HUES48 (cell line): ENCODE results near the gene BMP7.

Experiments used
- H3K27ac ChIP-seq: one replicate; pipeline ENCODE4 v1.7.0; 2013; ENCODE audit warnings: low read depth, low read length, inconsistent platforms
- H3K27me3 ChIP-seq: 2 replicates; pipeline ENCODE4 v1.6.1; 2013; ENCODE audit warnings: mild to moderate bottlenecking, low read length; ENCODE audit not compliant: control insufficient read depth, insufficient read depth
- H3K36me3 ChIP-seq: 2 replicates; pipeline ENCODE4 v1.6.1; 2013; ENCODE audit warnings: low read length; ENCODE audit not compliant: control insufficient read depth, insufficient read depth
- H3K4me1 ChIP-seq: 2 replicates; pipeline ENCODE4 v1.6.1; 2013; ENCODE audit warnings: mild to moderate bottlenecking, low read length; ENCODE audit not compliant: control insufficient read depth, insufficient read depth
- H3K4me3 ChIP-seq: 2 replicates; pipeline ENCODE4 v1.5.1; 2013; ENCODE audit warnings: mild to moderate bottlenecking, low read depth, low read length
- H3K9ac ChIP-seq: 2 replicates; pipeline ENCODE4 v1.6.1; 2013; ENCODE audit warnings: mild to moderate bottlenecking, low read depth, low read length, moderate library complexity
- H3K9me3 ChIP-seq: 2 replicates; pipeline ENCODE4 v1.6.1; 2013; ENCODE audit warnings: low read length; ENCODE audit not compliant: control insufficient read depth, insufficient read depth

Gene BMP7

GRCh38 chr20:57301026-57301425 is 34.6 kb upstream of the BMP7 start:
- Histone ChIP-seq H3K4me3 (no peak overlapping the region), H3K36me3 (no peaks in the 10 kb centered on the region), H3K9ac (no peak overlapping the region), H3K9me3 (no peaks in the 10 kb centered on the region), H3K27me3 (peaks cover 3% of the 10 kb centered on the region; the same call in 1 of the 2 replicates), H3K4me1 (no peaks in the 10 kb centered on the region), H3K27ac (no peak overlapping the region)

DNA sequence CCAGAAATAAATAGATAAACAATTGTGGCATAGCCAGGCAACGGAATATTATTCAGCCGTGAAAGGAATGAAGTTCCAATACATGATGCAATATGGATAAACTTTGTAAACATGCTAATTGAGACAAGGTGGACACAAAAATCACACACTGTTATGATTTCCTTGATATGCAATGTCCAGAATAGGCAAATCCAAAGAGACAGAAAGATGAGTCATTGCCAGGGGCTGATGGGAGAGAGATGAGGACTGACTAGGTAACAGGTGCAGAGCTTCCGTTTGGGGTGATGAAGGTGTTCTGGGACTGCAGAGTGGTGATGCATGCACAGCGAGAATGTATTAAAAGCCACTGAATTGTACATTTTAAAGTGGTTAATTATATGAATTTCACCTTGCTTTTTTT is 32.0 kb upstream of the BMP7 start:
- Histone ChIP-seq H3K4me3 (no peak overlapping the region), H3K36me3 (no peaks in the 10 kb centered on the region), H3K27ac (no peak overlapping the region), H3K9me3 (no peaks in the 10 kb centered on the region), H3K4me1 (no peaks in the 10 kb centered on the region), H3K9ac (no peak overlapping the region), H3K27me3 (peaks cover 3% of the 10 kb centered on the region; the same call in 1 of the 2 replicates)

GRCh38 chr20:57294550-57294949 is 28.1 kb upstream of the BMP7 start:
- no peaks in the 10 kb centered on the region for H3K27me3 ChIP-seq
- no peak overlapping the region for H3K4me3 ChIP-seq
- no peak overlapping the region for H3K27ac ChIP-seq
- no peaks in the 10 kb centered on the region for H3K9me3 ChIP-seq
- H3K9ac ChIP-seq, result no peak overlapping the region
- H3K4me1 ChIP-seq, result peaks cover 2% of the 10 kb centered on the region; the same call in 1 of the 2 replicates
- no peaks in the 10 kb centered on the region for H3K36me3 ChIP-seq

GRCh38 chr20:57293995-57294394 is 27.6 kb upstream of the BMP7 start:
- Histone ChIP-seq H3K27ac (no peak overlapping the region), H3K36me3 (no peaks in the 10 kb centered on the region), H3K4me1 (peaks cover 6% of the 10 kb centered on the region; the same call in 1 of the 2 replicates), H3K27me3 (no peaks in the 10 kb centered on the region), H3K9ac (no peak overlapping the region), H3K4me3 (no peak overlapping the region), H3K9me3 (no peaks in the 10 kb centered on the region)

GRCh38 chr20:57292611-57293010 is 26.2 kb upstream of the BMP7 start:
- Histone ChIP-seq H3K9me3 (no peaks in the 10 kb centered on the region), H3K4me1 (peaks cover 10% of the 10 kb centered on the region; the same call in 1 of the 2 replicates), H3K9ac (no peak overlapping the region), H3K27me3 (no peaks in the 10 kb centered on the region), H3K36me3 (no peaks in the 10 kb centered on the region), H3K27ac (no peak overlapping the region), H3K4me3 (no peak overlapping the region)

GRCh38 chr20:57291694-57292093 is 25.3 kb upstream of the BMP7 start:
- peaks cover 10% of the 10 kb centered on the region; the same call in 1 of the 2 replicates for H3K4me1 ChIP-seq
- no peaks in the 10 kb centered on the region for H3K27me3 ChIP-seq
- no peaks in the 10 kb centered on the region for H3K9me3 ChIP-seq
- no peaks in the 10 kb centered on the region for H3K36me3 ChIP-seq
- no peak overlapping the region for H3K27ac ChIP-seq
- H3K9ac ChIP-seq, result no peak overlapping the region
- H3K4me3 ChIP-seq, result no peak overlapping the region

DNA sequence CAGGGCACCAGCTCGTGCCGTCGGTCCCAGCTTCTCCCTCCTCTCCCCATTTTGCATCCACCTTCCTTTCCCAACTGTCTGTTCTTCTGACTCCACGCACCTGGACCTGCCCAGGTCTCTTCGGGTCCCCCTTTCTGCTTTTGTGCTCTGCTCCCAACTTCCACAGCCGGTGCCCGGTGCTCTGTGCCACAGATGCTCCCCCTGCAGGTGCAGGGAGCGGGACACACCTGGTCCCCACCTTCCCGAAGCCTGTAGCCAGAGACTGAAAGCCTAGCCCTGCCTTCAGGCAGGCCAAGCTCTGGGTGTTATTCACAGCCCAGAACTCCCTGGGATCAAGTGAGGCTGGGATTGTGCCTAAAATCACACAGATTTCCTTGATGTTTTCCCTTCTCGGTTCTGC is 24.6 kb upstream of the BMP7 start:
- no peak overlapping the region for H3K27ac ChIP-seq
- H3K9ac ChIP-seq, result no peak overlapping the region
- H3K36me3 ChIP-seq, result no peaks in the 10 kb centered on the region
- no peak overlapping the region for H3K4me3 ChIP-seq
- H3K4me1 ChIP-seq, result peaks cover 10% of the 10 kb centered on the region; the same call in 1 of the 2 replicates
- no peaks in the 10 kb centered on the region for H3K9me3 ChIP-seq
- H3K27me3 ChIP-seq, result no peaks in the 10 kb centered on the region

DNA sequence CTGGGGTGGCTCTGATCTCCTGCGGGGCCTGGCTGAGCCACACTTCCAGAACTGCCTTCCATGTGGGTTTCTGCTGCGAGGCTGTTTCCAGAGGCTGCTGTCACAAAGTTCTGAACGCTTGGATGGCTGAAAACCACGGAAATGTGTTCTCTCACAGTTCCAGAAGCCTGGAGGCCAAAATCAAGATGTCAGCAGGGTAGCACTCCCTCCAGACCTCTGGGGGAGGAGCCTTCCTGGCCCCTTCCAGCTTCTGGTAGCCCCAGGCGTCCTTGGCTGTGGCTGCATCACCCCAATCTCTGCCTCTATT is 23.7 kb upstream of the BMP7 start:
- H3K4me1 ChIP-seq, result peaks cover 10% of the 10 kb centered on the region; the same call in 1 of the 2 replicates

DNA sequence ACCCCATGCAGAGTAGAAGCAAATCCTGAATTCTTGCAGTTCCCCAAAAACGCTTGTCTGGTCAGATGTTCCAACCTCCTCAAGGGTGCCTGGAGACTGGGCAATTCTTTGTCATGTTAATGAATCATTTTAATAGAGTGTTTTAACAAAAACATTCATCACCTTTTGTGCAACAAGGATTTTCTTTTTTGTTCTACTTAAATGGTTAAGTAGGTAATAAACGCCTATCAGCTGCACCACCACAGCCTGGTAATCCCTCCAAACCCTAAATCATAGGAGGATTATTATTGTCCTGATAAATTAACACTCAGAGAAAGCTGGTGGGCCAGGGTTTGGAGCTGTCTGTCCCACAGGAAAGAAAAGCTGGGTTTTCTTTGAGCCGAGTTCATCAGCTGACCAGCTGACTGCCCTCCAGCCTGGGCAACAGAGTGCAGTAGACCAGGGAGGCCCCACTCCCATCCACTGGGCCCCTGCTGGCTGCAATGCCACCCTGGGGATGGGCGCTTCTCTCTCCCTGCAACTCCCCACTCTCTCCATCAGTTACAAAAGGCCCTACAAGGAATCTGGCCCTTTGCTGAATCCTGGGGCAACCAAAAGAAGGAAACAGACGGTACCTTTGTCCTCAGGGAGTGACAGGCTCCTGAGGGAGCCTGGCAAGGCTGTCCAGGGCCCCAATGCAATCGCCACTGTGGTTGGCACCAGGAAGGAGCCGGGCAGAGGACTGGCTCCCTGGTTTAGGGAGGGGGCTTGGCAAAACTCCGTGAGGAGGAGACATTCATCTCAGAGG is 23.1 kb upstream of the BMP7 start:
- no peaks in the 10 kb centered on the region for H3K9me3 ChIP-seq
- H3K4me1 ChIP-seq, result peaks cover 10% of the 10 kb centered on the region; the same call in 1 of the 2 replicates
- H3K27ac ChIP-seq, result no peak overlapping the region
- H3K4me3 ChIP-seq, result no peak overlapping the region
- no peaks in the 10 kb centered on the region; the same call in 1 of the 2 replicates for H3K27me3 ChIP-seq
- no peak overlapping the region for H3K9ac ChIP-seq
- no peaks in the 10 kb centered on the region for H3K36me3 ChIP-seq

More for the DNA sequence above, 23.7 kb upstream of the BMP7 start:
- no peak overlapping the region for H3K27ac ChIP-seq
- no peaks in the 10 kb centered on the region for H3K27me3 ChIP-seq
- no peak overlapping the region for H3K9ac ChIP-seq
- H3K9me3 ChIP-seq, result no peaks in the 10 kb centered on the region
- no peak overlapping the region for H3K4me3 ChIP-seq
- H3K36me3 ChIP-seq, result no peaks in the 10 kb centered on the region

- Histone ChIP-seq H3K9me3 (no peaks in the 10 kb centered on the region), H3K9ac (no peak overlapping the region), H3K4me1 (peaks cover 10% of the 10 kb centered on the region; the same call in 1 of the 2 replicates), H3K36me3 (no peaks in the 10 kb centered on the region), H3K4me3 (no peak overlapping the region), H3K27ac (no peak overlapping the region), H3K27me3 (no peaks in the 10 kb centered on the region; the same call in 1 of the 2 replicates)
Measured at GRCh38 chr20:57288651-57289277, 22.3 kb upstream of the BMP7 start.

- Histone ChIP-seq H3K27ac (no peak overlapping the region), H3K4me3 (no peak overlapping the region), H3K9ac (no peak overlapping the region), H3K9me3 (no peaks in the 10 kb centered on the region), H3K36me3 (no peaks in the 10 kb centered on the region), H3K4me1 (peaks cover 10% of the 10 kb centered on the region; the same call in 1 of the 2 replicates), H3K27me3 (no peaks in the 10 kb centered on the region; the same call in 1 of the 2 replicates)
Measured at GRCh38 chr20:57287901-57288300, 21.5 kb upstream of the BMP7 start.
